GM12878 (cell line): ENCODE measurements around the gene MX1. TPM values are rescaled to one million over a fixed set of nuclear protein-coding genes. Genes with fewer than 3 reads are reported as not detected.

ENCODE experiments used
- CREB1 ChIP-seq: IDR thresholded peaks from 2 replicates; pipeline ENCODE4 v1.6.1; 2012; ENCODE audit warnings: low read depth, mild to moderate bottlenecking, inconsistent platforms
- EGR1 ChIP-seq, 2 experiments: IDR thresholded peaks; 1 replicate in 1 of 2; 2 replicates in 1 of 2; pipeline ENCODE4 v1.6.1; 2011 to 2012; ENCODE audit warnings: low read depth in 2 of 2, low read length in 2 of 2, borderline replicate concordance in 1 of 2, mild to moderate bottlenecking in 1 of 2, moderate library complexity in 1 of 2
- MEF2A ChIP-seq: IDR thresholded peaks from 2 replicates; pipeline ENCODE4 v1.6.1; 2011; ENCODE audit warnings: low read depth, mild to moderate bottlenecking, low read length, moderate library complexity; ENCODE audit not compliant: insufficient read depth
- PML ChIP-seq: IDR thresholded peaks from 2 replicates; pipeline ENCODE4 v1.6.1; 2012; ENCODE audit warnings: low read length, inconsistent platforms
- SMC3 ChIP-seq: IDR thresholded peaks from 2 replicates; pipeline ENCODE4 v1.6.1; 2011; ENCODE audit warnings: low read length, improper control_type of control experiment, borderline replicate concordance
- SP1 ChIP-seq: IDR thresholded peaks from one replicate; pipeline ENCODE4 v1.6.1; 2011; ENCODE audit warnings: low read depth, low read length
- SRF ChIP-seq, 2 experiments: IDR thresholded peaks; 2 replicates each; pipeline ENCODE4 v1.6.1; 2011; ENCODE audit warnings: low read depth in 2 of 2, low read length in 2 of 2, mild to moderate bottlenecking in 1 of 2, moderate library complexity in 1 of 2
- ZNF24 ChIP-seq: fragments of 450-650 bp; IDR thresholded peaks from 2 replicates; pipeline ENCODE4 v1.6.1; 2017; ENCODE audit warnings: antibody characterized with exemption, mild to moderate bottlenecking
- polyA plus RNA-seq, 11 experiments: library from polyadenylated mRNA; depleted of rRNA in 4 of 11; unstranded in 6 of 11; stranded (reverse) in 5 of 11; fragments of >200 nt; fragmentation: Nextera tagmentation in 4 of 11; fragmentation: Illumina TruSeq in 1 of 11; extraction: Ambion mirVana in 4 of 11; extraction: Trizol in 1 of 11; gene quantifications; 1 replicate in 1 of 11; 2 replicates in 10 of 11; pipeline versions ENCODE4 v1.2.1 to v1.2.3, GENCODE V29; 2011 to 2016; ENCODE audit warnings: inconsistent platforms in 2 of 11, missing spikeins in 2 of 11, low read depth in 1 of 11
- total RNA-seq, 4 experiments: library from RNA; depleted of rRNA in 3 of 4; stranded (reverse); fragments of >200 nt in 3 of 4; fragmentation: Illumina TruSeq in 1 of 4; extraction: Trizol in 1 of 4; gene quantifications; 2 replicates each; pipeline versions ENCODE4 v1.2.1 to v1.2.3, GENCODE V29; 2013 to 2021
- TF ChIP-seq, protein P1 (sequence below): IDR thresholded peaks from 2 replicates; pipeline ENCODE4 v1.6.1; 2012; ENCODE audit warnings: mild to moderate bottlenecking, low read depth, low read length
- TF ChIP-seq, protein P2 (sequence below): fragments of 450-650 bp; IDR thresholded peaks from 2 replicates; pipeline ENCODE4 v1.6.1; 2017; ENCODE audit warnings: antibody characterized with exemption, mild to moderate bottlenecking, moderate library complexity
- TF ChIP-seq, protein P3 (sequence below): fragments of 150-350 bp; IDR thresholded peaks from 2 replicates; pipeline ENCODE4 v1.6.1; 2014; ENCODE audit warnings: mild to moderate bottlenecking, low read depth, low read length
- TF ChIP-seq, protein P4 (sequence below): fragments of 450-650 bp; IDR thresholded peaks from 2 replicates; pipeline ENCODE4 v1.6.1; 2014; ENCODE audit warnings: mild to moderate bottlenecking

Gene MX1
- total and polyA plus RNA-seq, 10 of the 15 experiments (the other 5 are each of a cell fraction or from before 2014, with no cell fraction given): 75.9 to 385 (median 302) TPM

DNA sequence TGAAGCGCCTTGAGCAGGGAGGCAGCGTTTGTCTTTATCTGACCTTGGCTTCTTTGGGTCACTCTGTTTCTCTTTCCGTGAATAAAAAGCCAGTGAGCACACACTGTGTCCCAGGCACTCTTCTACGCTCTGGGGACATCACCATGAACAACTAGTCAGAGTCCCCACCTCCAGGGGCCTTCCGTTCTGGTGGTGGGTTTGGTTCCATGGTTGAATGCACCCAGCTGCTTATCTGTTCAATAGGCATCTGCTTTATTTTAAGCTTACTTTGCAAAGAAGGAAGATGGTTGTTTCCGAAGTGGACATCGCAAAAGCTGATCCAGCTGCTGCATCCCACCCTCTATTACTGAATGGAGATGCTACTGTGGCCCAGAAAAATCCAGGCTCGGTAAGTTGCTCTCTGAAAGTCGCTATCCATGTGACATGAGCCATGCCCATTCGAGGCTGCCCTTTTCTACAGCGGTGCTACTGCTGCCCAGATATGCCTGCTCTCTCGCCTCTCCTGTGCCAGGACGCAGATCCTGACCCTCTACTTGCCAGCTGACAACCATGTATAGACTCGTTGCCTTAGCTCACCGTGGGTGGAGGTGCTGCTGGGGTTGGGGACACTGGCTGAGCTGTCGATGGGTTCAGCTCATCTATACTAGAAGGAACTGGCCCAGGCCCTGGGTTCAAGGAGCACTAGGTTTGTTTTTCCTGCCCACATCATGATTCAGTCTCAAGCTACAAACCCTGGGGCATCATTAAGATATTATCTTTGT is 5.9 kb downstream of the MX1 start (continued):
- TF ChIP-seq, protein P1, sequence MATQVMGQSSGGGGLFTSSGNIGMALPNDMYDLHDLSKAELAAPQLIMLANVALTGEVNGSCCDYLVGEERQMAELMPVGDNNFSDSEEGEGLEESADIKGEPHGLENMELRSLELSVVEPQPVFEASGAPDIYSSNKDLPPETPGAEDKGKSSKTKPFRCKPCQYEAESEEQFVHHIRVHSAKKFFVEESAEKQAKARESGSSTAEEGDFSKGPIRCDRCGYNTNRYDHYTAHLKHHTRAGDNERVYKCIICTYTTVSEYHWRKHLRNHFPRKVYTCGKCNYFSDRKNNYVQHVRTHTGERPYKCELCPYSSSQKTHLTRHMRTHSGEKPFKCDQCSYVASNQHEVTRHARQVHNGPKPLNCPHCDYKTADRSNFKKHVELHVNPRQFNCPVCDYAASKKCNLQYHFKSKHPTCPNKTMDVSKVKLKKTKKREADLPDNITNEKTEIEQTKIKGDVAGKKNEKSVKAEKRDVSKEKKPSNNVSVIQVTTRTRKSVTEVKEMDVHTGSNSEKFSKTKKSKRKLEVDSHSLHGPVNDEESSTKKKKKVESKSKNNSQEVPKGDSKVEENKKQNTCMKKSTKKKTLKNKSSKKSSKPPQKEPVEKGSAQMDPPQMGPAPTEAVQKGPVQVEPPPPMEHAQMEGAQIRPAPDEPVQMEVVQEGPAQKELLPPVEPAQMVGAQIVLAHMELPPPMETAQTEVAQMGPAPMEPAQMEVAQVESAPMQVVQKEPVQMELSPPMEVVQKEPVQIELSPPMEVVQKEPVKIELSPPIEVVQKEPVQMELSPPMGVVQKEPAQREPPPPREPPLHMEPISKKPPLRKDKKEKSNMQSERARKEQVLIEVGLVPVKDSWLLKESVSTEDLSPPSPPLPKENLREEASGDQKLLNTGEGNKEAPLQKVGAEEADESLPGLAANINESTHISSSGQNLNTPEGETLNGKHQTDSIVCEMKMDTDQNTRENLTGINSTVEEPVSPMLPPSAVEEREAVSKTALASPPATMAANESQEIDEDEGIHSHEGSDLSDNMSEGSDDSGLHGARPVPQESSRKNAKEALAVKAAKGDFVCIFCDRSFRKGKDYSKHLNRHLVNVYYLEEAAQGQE: no peak
- TF ChIP-seq, protein P2, sequence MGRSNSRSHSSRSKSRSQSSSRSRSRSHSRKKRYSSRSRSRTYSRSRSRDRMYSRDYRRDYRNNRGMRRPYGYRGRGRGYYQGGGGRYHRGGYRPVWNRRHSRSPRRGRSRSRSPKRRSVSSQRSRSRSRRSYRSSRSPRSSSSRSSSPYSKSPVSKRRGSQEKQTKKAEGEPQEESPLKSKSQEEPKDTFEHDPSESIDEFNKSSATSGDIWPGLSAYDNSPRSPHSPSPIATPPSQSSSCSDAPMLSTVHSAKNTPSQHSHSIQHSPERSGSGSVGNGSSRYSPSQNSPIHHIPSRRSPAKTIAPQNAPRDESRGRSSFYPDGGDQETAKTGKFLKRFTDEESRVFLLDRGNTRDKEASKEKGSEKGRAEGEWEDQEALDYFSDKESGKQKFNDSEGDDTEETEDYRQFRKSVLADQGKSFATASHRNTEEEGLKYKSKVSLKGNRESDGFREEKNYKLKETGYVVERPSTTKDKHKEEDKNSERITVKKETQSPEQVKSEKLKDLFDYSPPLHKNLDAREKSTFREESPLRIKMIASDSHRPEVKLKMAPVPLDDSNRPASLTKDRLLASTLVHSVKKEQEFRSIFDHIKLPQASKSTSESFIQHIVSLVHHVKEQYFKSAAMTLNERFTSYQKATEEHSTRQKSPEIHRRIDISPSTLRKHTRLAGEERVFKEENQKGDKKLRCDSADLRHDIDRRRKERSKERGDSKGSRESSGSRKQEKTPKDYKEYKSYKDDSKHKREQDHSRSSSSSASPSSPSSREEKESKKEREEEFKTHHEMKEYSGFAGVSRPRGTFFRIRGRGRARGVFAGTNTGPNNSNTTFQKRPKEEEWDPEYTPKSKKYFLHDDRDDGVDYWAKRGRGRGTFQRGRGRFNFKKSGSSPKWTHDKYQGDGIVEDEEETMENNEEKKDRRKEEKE: no peak
- TF ChIP-seq PML (0 out of 2 replicates have a peak, but pooled peaks have one; percentile 27), SMC3 (no peak), MEF2A (no peak), CREB1 (no peak), SRF (IDR thresholded peaks at IDR 0.05; ENCODE audit: low read depth in 2 of 2, low read length in 2 of 2) (no peak), ZNF24 (no peak), EGR1 (IDR thresholded peaks at IDR 0.05; ENCODE audit: borderline replicate concordance in 1 of 2, low read depth in 2 of 2, low read length in 2 of 2) (no peak), SP1 (peak; percentile 14)
- TF ChIP-seq, protein P3, sequence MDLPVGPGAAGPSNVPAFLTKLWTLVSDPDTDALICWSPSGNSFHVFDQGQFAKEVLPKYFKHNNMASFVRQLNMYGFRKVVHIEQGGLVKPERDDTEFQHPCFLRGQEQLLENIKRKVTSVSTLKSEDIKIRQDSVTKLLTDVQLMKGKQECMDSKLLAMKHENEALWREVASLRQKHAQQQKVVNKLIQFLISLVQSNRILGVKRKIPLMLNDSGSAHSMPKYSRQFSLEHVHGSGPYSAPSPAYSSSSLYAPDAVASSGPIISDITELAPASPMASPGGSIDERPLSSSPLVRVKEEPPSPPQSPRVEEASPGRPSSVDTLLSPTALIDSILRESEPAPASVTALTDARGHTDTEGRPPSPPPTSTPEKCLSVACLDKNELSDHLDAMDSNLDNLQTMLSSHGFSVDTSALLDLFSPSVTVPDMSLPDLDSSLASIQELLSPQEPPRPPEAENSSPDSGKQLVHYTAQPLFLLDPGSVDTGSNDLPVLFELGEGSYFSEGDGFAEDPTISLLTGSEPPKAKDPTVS: no peak
- TF ChIP-seq, protein P4, sequence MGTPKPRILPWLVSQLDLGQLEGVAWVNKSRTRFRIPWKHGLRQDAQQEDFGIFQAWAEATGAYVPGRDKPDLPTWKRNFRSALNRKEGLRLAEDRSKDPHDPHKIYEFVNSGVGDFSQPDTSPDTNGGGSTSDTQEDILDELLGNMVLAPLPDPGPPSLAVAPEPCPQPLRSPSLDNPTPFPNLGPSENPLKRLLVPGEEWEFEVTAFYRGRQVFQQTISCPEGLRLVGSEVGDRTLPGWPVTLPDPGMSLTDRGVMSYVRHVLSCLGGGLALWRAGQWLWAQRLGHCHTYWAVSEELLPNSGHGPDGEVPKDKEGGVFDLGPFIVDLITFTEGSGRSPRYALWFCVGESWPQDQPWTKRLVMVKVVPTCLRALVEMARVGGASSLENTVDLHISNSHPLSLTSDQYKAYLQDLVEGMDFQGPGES: no peak
- TF ChIP-seq, all 136 proteins: peak for 22
